Psoas muscle (tissue), 8 donors: ENCODE data around the gene BANP. TPM values are rescaled to one million over a fixed set of nuclear protein-coding genes. Genes with fewer than 3 reads are reported as not detected.
"Not testable (repeated sequence)": the region's sequence is repeated elsewhere in the genome, so short reads cannot be mapped to it uniquely, and the experiment has no call there.

ENCODE experiments used
- ATAC-seq, 4 donors: fragments of 200-7000 bp; cut with Tn5 transposase; one replicate each; pipeline ENCODE4 v1.9.1; 2020; ENCODE audit warnings: moderate library complexity in 3 of 4, mild to moderate bottlenecking in 2 of 4
- DNase-seq, 2 donors: peaks; one replicate each; pipeline ENCODE4 v3.0.0-alpha.2; 2020
- H3K27ac ChIP-seq: fragments of 200-600 bp; one replicate; pipeline ENCODE4 v1.8.0; 2022
- H3K27me3 ChIP-seq, 3 donors: fragments of 200-600 bp in 1 of 3; one replicate each; pipeline versions ENCODE4 v1.6.1 to v1.8.0; 2013 to 2022; ENCODE audit warnings: low read length in 2 of 3, mild to moderate bottlenecking in 2 of 3, moderate library complexity in 1 of 3; ENCODE audit not compliant: insufficient read depth in 3 of 3
- H3K36me3 ChIP-seq, 2 donors: fragments of 200-600 bp in 1 of 2; one replicate each; pipeline versions ENCODE4 v1.6.1 to v1.8.0; 2013 to 2022; ENCODE audit warnings: low read depth in 1 of 2, mild to moderate bottlenecking in 1 of 2, moderate library complexity in 1 of 2; ENCODE audit not compliant: insufficient read depth in 1 of 2
- H3K4me1 ChIP-seq: fragments of 200-600 bp; one replicate; pipeline ENCODE4 v1.8.0; 2022
- H3K4me3 ChIP-seq: fragments of 200-600 bp; one replicate; pipeline ENCODE4 v1.8.0; 2022; ENCODE audit warnings: mild to moderate bottlenecking
- H3K9me3 ChIP-seq: fragments of 200-600 bp; one replicate; pipeline ENCODE4 v1.8.0; 2022
- CTCF ChIP-seq: fragments of 200-600 bp; IDR thresholded peaks from one replicate; pipeline ENCODE4 v1.8.0; 2022; ENCODE audit warnings: antibody characterized with exemption
- WGBS, 3 donors: extraction: QIAGEN DNeasy Blood & Tissue Kit; methylation state at CpG; one replicate each; pipeline versions ENCODE4 v1.1.6 to v1.1.7; 2013; 5-methylcytosine and 5-hydroxymethylcytosine counted together
- intact Hi-C, 2 donors: fragments of 100-400 bp; cut with DNase I; formaldehyde crosslinking; loops; one replicate each; pipeline versions ENCODE4 v1.11.0 to v1.14.2; 2022
- polyA plus RNA-seq, 3 donors: library from polyadenylated mRNA; stranded (reverse); fragments of 200-250 nt; gene quantifications; one replicate each; pipeline ENCODE4 v1.2.3, GENCODE V29; 2013
- total RNA-seq, 4 donors: library from RNA; stranded (reverse); fragmentation: NEBNext Ultra II Directional in 2 of 4; extraction: Animal tissue kit (Norgen Biotek cat#: 25700) in 2 of 4; gene quantifications; one replicate each; pipeline versions ENCODE4 v1.2.1 to v1.2.4, GENCODE V29; 2021 to 2023
- donor health status: healthy with polysubstance abuse.
- donor health status: DM: no; HTN: no; CAD: no; lungs with moderate emphysema.
- donor health status: Bipolar disorder and iron deficiency.
- donor health status: healthy.
- donor health status: DM: yes; HTN: yes; CAD: no.
- donor health status: DM: no; HTN: no; CAD: no.
- donor health status: DM: no; HTN: no; CAD: no.
- donor health status: DM: yes; HTN: yes; CAD: no.

The BANP gene
- total and polyA plus RNA-seq, 7 donors: 7.7 to 15.3 (median 14.2) TPM

DNA sequence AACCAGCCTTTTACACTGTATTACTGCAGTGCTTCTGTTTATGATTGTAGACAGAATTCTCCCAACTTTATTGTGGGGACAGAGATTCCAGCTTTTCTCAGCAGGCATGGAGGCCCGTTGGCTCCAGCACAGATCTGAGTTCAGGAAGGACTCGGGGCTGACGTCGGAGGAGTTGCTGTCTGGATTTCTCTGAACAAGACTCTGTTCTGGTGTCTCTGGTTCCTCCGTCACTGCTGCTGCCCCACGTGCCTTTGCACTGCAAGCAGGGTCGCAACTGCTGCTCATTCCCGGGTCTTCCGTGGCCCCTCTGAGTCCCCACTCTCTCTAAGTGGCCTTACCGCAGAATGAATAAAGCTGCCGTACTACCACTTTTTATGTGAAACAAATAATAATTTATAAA is 88.4 kb downstream of the BANP start:
- Histone ChIP-seq H3K36me3 (peaks cover 0 to 39% of the 10 kb centered on the region in 2 donors), H3K4me3 (no peak overlapping the region), H3K27me3 (no peaks in the 10 kb centered on the region), H3K27ac (no peak overlapping the region), H3K9me3 (no peaks in the 10 kb centered on the region), H3K4me1 (no peaks in the 10 kb centered on the region)
- 91 to 92% (median 91%) methylated on average over 9 to 11 of the region's 11 CpGs for WGBS, 3 donors
- no peak for ATAC-seq
- intact Hi-C loops: no loop called here
- no peak for TF ChIP-seq CTCF
- DNase-seq: no peak

DNA sequence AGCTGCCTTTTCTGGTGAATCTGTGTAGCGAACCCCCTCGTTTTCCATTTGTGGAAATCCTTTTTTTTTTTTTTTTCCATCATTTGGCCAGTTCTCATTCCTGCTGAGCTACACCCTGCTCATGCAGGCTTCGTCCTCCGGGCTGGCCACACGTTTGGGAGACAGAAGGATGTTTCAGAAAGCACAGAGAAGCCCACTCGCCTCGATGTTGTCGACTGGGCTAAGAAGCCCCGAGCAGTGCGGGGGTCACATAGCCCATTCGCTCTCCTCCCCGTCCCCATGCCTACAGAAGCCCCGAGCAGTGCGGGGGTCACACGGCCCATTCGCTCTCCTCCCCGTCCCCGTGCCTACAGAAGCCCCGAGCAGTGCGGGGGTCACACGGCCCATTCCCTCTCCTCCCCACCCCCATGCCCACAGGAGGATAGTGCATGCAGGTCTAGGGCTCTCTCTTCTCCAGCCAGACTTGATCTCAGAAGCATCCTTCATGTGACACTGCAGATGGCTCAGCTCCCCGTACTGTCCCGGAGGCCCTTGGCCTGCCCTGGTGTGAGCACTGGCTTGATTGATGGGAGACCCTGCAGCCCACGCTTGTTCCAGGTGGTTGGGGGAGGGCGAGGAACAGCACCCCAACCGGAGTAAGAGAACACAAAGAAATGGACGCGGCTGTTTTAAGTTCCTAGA is 89.1 kb downstream of the BANP start:
- ATAC-seq, H3K9me3 ChIP-seq, H3K4me1 ChIP-seq, intact Hi-C loops, H3K4me3 ChIP-seq, DNase-seq, H3K27ac ChIP-seq, H3K27me3 ChIP-seq: not testable (repeated sequence)
- peaks cover 0 to 32% of the 10 kb centered on the region in 2 donors for H3K36me3 ChIP-seq
- WGBS, 3 donors: 88% methylated on average over 23 to 28 of the region's 28 CpGs

DNA sequence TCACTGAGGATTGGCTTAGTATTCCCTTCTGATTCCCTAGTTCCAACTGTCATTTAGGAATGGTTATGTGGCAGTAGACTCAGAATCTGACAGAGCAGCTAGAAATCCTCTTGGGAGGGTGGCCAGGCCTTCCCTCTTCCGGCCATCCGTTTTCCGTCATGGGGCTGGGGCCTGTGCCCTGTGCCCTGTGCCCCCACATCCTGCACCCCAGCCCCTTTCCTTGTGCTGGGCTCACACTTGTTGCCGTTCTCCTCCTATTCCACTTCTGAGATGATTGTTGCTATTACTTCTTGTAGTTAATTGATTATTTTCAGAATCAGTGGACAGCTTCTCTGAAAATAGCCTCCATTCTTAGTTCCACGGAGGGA is 89.6 kb downstream of the BANP start:
- intact Hi-C loops, H3K4me1 ChIP-seq, H3K4me3 ChIP-seq, H3K27ac ChIP-seq, DNase-seq, H3K9me3 ChIP-seq, ATAC-seq, H3K27me3 ChIP-seq: not testable (repeated sequence)
- H3K36me3 ChIP-seq: peaks cover 0 to 27% of the 10 kb centered on the region in 2 donors
- WGBS, 3 donors: 83 to 88% (median 86%) methylated on average over 5 of the region's 5 CpGs

DNA sequence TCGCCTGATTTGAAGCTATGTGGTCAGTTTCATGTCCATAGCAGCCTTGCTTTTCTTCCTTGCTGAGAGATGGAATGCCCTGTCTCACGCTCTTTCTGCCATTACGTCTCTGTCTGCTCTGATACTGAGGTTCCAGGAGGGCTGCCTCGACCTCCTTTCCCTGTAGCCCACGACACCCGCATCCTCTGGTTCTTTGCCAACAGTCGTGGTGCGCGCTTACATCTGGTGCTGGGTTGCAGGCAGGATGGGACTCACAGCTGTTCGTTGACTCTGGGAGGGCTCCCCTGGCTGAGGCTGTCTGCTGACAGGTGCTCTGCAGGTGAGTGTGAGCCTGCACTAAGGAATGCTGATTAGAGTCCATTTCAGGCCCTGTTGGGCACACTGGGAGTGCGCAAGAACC is 90.3 kb downstream of the BANP start:
- 93 to 95% (median 94%) methylated on average over 10 to 11 of the region's 11 CpGs for WGBS, 3 donors
- H3K9me3 ChIP-seq, intact Hi-C loops, ATAC-seq, H3K27me3 ChIP-seq, H3K4me3 ChIP-seq, DNase-seq, H3K27ac ChIP-seq, H3K4me1 ChIP-seq: not testable (repeated sequence)
- H3K36me3 ChIP-seq: peaks cover 0 to 20% of the 10 kb centered on the region in 2 donors

GRCh38 chr16:88041986-88042562 is 90.8 kb downstream of the BANP start:
- ATAC-seq: peak in 1 of 4 donors; percentile 30

DNA sequence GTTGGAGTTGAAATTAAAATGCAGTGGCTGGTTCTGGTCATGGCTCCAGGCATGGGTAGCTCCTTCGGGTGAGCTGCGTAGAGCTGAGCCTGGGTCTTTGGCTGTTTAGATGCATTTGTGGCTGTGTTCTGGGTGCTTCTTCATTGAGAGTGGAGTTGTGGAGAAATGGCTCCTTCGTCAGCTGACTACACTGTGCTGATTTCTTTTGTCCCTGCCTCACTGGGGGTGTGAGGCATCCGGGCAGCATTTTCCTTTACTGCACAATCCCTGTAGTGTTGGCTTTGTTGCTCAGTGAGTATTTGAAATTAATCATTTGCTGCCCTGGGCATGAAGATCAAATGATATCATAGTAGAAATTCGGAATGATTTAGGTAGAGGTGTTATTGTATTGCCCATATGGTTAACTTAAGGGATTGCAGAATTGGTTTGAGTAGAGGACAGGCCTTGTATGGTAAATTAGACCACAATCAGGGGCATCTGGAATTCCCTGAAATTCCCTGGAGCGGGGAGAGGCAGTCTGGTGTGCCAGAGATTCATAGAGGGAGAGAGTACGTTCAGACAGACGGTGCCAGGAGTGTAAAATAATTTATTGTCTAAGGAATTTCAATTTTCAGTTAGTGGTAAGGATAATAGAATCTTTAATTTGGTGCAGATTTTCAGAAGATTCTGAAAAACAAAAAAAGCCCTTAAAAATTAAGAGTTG is 92.1 kb downstream of the BANP start:
- WGBS, 3 donors: 73 to 83% (median 82%) methylated on average over 6 to 8 of the region's 8 CpGs

More at GRCh38 chr16:88041986-88042562, 90.8 kb downstream of the BANP start:
- H3K27ac ChIP-seq, H3K4me3 ChIP-seq, DNase-seq, H3K4me1 ChIP-seq, H3K9me3 ChIP-seq, intact Hi-C loops, H3K27me3 ChIP-seq: not testable (repeated sequence)
- peaks cover 0 to 18% of the 10 kb centered on the region in 2 donors for H3K36me3 ChIP-seq
- 95 to 96% (median 96%) methylated on average over 17 to 18 of the region's 18 CpGs for WGBS, 3 donors

GRCh38 chr16:88044121-88044581 is 92.9 kb downstream of the BANP start:
- ATAC-seq, H3K36me3 ChIP-seq, intact Hi-C loops, H3K27ac ChIP-seq, H3K27me3 ChIP-seq, H3K4me1 ChIP-seq, H3K4me3 ChIP-seq, DNase-seq, H3K9me3 ChIP-seq: not testable (repeated sequence)
- WGBS, 3 donors: 82 to 92% (median 83%) methylated on average over 14 of the region's 14 CpGs

More for the DNA sequence above, 92.1 kb downstream of the BANP start:
- H3K9me3 ChIP-seq, DNase-seq, intact Hi-C loops, H3K4me1 ChIP-seq, H3K27me3 ChIP-seq, H3K36me3 ChIP-seq, ATAC-seq, H3K4me3 ChIP-seq, H3K27ac ChIP-seq: not testable (repeated sequence)

DNA sequence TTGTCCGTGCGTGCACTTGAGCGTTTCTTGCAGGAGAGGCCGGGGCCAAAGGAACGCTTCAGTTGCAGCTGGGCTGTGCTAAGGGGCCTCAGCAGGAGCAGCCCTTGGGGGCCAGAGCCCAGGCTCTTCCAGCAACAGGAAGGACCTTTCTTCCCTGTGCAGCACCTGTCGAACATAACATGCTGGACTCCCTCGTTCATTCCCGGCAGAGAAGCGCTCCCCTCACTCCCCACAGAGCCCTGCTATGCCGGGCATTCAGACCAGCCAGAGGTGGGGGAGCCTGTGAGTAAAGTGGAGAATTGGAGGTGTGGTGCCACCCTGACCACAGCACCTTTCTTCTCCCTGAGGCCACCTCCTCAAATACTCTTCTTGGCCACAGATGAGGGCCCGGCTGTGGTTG is 94.1 kb downstream of the BANP start:
- H3K9me3 ChIP-seq, H3K4me3 ChIP-seq, ATAC-seq, H3K27me3 ChIP-seq, H3K27ac ChIP-seq, H3K4me1 ChIP-seq, DNase-seq, intact Hi-C loops: not testable (repeated sequence)
- WGBS, 3 donors: 84 to 97% (median 85%) methylated on average over 11 of the region's 11 CpGs
- H3K36me3 ChIP-seq: peaks cover 0 to 17% of the 10 kb centered on the region in 2 donors
